Putamen (tissue), 1 donor: ENCODE results near the gene LCN2.

Experiments
- DNase-seq: peaks from one replicate; pipeline ENCODE4 v3.0.0-alpha.2; 2016; ENCODE audit warnings: low spot score

LCN2 gene

GRCh38 chr9:128115187-128116103 lies 33.8 kb upstream of the LCN2 start:
- no peak for DNase-seq

GRCh38 chr9:128116104-128117083 lies 32.9 kb upstream of the LCN2 start:
- DNase-seq: no peak

- peak; percentile 87 for DNase-seq
Observed at GRCh38 chr9:128117613-128118471, 31.4 kb upstream of the LCN2 start.

- DNase-seq: no peak
Observed at GRCh38 chr9:128118472-128118857, 30.8 kb upstream of the LCN2 start.

GRCh38 chr9:128118971-128119665 lies 30.1 kb upstream of the LCN2 start:
- DNase-seq: no peak

- DNase-seq: no peak
Observed at GRCh38 chr9:128120061-128120740, 29.1 kb upstream of the LCN2 start.

- DNase-seq: no peak
Observed at GRCh38 chr9:128120741-128121465, 28.4 kb upstream of the LCN2 start.

- DNase-seq: no peak
Observed at GRCh38 chr9:128121466-128121810, 27.8 kb upstream of the LCN2 start.

- DNase-seq: no peak
Observed at GRCh38 chr9:128121924-128122808, 27.1 kb upstream of the LCN2 start.

- DNase-seq: no peak
Observed at GRCh38 chr9:128122809-128123175, 26.5 kb upstream of the LCN2 start.

- DNase-seq: no peak
Observed at GRCh38 chr9:128123451-128124080, 25.7 kb upstream of the LCN2 start.

GRCh38 chr9:128124451-128124850 lies 24.8 kb upstream of the LCN2 start:
- no peak for DNase-seq

- no peak for DNase-seq
Observed at GRCh38 chr9:128124873-128125579, 24.2 kb upstream of the LCN2 start.

GRCh38 chr9:128125580-128126354 lies 23.5 kb upstream of the LCN2 start:
- DNase-seq: no peak

- DNase-seq: peak; percentile 91
Observed at GRCh38 chr9:128127568-128127989, 21.7 kb upstream of the LCN2 start, which contains the start of gene PTGES2. Gene PTGES2, minus strand, starts transcription at chr9:128127729. Its CDS starts 12 bp downstream, at chr9:128127717.

- peak; percentile 92 for DNase-seq
Observed at GRCh38 chr9:128127990-128128835, 21.0 kb upstream of the LCN2 start.
